CD4-positive, alpha-beta T cell treated with Interleukin-2 at 100 ng/mL for 4 hours (primary cell): ENCODE results near the gene FGF4.

ENCODE experiments used
- DNase-seq: peaks from one replicate; pipeline ENCODE4 v3.0.0-alpha.2; 2020; ENCODE audit warnings: low spot score

The FGF4 gene

DNA sequence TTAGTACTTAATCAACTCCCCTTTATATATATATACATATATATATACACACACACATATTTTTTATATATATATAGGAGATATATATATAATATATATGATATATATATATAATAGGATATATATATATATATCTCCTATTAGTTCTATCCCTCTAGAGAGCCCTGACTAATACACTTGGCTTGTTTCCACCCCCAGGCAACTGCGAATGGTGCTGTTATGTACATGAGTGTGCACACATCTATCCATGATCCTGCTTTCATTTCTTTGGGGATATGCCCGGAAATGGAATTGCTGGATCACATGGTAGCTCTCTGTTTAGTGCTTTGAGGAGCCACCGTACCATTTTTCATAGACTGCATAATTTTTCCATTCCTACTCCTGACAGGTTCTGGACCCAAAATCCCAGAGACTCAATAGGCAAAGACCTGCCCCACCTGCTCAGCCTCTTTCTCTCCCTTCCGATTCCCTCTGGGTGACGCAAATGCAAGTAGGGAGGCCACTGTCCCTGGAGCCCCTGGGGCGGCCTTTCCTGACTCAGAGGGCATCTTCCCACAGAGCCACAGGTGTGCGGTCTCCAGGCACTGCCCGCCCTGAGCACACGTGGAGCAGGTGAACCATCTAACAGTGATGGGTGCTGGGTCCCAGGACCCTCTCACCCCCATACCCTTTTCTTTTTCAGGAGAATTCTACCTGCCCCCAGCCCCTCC lies 32.1 kb upstream of the FGF4 start:
- DNase-seq: no peak

DNA sequence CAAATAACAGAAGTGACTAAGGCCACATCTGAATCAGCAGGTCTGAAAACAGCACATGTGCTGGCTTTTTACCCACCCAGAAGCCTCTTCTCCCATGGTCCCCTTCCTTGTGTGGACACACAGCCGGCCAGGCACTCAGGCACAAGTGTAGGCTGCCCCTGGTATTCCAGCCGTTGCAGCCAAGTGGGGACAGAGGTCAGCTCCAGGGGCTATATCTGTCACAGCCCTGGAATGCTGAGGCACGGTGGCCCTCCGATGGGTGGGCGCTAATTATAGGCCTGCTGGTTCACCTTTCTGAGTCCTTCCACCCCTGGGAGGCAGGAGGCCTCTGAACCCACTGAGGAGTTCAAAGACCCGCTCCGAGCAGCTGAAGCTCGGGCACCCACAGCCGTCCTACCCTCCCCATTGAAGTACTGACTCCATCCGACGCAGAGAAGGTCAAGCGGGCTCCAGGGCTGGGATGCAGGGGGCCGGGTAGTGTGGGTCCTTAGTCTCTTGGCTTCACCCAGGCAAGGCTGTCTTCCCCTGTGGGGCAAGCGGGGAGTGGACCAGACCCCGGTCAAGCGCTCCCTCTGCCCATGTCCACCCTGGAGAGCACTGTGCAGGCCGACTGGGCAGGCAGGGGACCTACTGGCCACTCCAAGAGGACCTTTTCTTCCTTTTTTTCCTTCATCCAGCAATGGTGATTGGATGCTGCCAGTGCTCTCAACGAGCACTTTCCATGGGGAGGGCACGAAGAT lies 29.8 kb upstream of the FGF4 start:
- DNase-seq: no peak

- DNase-seq: no peak
These were observed 28.6 kb upstream of the FGF4 start for GRCh38 chr11:69803604-69804218.

- no peak for DNase-seq
These were observed 27.9 kb upstream of the FGF4 start for GRCh38 chr11:69803022-69803421.

- DNase-seq: no peak
These were observed 27.4 kb upstream of the FGF4 start for GRCh38 chr11:69802590-69802989.

- DNase-seq: peak; percentile 7
These were observed 26.6 kb upstream of the FGF4 start for GRCh38 chr11:69801513-69802335.

- no peak for DNase-seq
These were observed 25.1 kb upstream of the FGF4 start for GRCh38 chr11:69800278-69800677.

DNA sequence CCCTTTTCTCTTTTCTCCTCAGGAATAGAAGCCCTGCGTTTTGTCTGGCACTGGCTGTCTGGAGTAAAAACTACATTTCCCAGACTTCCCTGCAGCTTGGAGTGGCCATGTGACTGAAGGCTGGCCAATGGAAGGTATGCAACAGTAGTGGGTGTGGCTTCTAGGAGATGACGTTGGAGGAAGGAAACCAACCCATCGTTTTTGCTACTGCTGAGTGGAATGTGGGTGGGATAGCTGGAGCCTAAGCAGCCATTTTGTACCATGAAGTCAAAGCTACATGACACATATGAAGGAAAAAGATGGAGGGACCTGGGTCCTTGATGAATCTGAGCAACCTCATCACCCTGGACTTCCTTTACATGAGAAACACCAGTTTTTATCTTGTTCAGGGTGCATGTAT lies 24.4 kb upstream of the FGF4 start:
- DNase-seq: no peak

DNA sequence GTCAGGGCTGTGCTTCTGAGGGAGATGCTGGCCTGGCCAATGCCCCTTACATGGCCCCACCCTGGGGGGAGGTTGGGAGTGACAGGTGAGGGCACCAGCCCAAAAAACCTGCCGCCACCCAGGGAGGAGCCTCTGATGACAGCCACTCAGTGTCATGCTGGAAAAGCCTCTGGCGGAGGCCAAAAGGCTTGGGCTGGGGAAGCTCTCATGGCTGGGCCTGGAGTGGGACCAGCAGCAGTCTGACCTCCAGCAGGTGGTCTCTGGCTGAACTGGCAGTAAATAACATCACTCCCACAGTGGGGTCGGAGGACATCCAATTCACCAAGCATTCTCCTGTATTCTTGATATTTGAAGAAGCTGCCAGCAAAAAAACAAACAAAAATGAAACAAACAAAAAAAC lies 24.0 kb upstream of the FGF4 start:
- DNase-seq: no peak

DNA sequence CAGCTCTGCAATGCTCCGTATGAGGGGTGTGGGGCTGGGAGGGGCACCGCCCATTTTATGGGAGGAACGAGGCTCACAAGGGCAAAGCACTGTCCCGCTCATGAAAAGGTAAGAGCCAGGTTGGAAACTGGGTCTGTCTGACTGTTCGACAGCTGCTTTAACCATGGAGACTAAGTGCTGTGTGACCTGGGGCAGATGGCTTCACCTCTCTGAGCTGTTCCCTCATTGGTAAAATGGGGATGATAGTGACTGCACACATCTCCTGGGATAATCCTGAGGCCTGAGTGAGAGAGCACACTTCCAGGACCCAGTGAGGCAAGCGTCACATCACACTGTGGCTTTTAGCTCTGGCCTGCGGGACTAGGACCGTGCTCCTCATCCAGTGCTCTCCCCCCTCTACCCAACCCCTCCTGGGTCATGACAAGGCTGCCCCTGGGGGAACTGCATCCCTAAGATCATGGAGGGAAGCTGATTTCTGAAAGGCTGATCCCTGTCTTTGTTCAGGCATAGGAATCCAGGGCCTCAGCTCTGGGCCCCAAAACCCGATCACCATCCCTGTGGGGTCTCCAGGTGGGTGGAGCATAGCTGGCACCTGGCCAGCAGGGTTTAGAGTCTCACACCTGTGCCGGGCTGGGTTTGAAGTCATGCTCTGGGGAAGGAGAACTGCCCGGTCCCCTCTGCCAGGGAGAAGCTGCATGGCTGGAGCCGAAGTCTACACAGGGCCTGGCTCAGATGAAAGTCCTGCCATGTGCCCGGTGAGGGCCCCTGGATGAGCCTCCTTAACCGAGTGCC lies 22.8 kb upstream of the FGF4 start:
- no peak for DNase-seq

GRCh38 chr11:69797156-69797555 lies 22.0 kb upstream of the FGF4 start:
- no peak for DNase-seq

GRCh38 chr11:69796063-69796462 lies 20.9 kb upstream of the FGF4 start:
- no peak for DNase-seq

GRCh38 chr11:69791276-69792180 lies 16.4 kb upstream of the FGF4 start:
- no peak for DNase-seq

DNA sequence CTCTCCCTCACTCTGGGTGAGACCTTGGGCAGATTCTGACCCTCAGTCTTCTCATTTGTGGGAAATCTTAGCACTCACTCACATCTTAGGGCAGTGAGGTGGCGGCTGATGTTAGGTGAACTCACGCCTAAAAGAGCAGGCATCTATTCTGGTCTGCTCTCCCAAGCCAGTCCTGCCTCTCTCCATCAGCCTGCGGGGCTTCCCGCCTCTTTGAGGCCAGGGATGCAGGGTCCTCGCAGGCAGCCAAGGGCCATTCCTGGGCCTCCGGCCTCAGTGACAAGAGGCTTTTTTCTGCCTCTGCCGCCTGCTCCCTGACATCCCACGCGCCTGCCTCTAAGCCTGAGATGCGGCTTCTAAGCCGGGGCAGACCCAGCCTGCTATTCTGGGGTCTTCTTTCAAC lies 13.8 kb upstream of the FGF4 start:
- DNase-seq: no peak

DNA sequence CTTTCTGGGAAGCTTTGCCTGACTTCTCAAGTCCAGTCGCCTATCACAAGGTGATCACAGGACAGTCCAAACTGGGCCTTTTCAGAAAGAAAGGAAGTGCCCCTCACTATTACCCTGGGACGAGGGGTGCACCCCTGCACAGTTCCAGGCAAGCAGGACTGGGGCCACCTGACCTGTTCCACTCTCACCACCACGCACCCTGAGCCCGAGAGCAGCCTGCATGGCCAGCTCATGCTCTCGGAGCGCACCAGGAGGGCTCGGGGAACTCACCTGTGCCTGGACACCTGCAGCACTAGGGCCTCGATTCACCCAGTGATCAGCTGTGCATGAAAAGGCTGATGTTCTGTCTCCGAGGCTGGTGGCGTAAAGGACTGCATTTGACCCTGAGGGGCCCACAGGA lies 12.8 kb upstream of the FGF4 start:
- DNase-seq: no peak

GRCh38 chr11:69787457-69787856 lies 12.3 kb upstream of the FGF4 start:
- DNase-seq: no peak

DNA sequence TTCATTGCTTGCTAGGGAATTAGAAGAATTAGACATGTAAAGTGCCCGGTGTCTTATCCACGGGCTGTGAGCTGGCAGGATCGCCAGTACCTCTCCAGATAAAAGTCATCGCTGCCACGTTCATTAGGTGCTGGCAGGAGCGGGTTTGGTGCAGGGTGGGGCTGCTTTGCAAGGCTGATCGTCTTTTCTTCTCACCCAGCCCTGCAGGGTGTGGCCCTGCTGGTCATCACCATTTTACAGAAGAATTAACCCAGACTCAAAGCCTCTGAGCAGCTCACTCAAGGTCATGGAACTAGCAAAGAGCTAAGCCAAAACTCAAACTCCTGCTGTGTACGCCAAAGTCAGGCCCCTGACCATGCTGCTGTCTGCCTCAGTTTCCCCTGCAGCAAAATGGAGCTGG lies 6.1 kb upstream of the FGF4 start:
- no peak for DNase-seq

DNA sequence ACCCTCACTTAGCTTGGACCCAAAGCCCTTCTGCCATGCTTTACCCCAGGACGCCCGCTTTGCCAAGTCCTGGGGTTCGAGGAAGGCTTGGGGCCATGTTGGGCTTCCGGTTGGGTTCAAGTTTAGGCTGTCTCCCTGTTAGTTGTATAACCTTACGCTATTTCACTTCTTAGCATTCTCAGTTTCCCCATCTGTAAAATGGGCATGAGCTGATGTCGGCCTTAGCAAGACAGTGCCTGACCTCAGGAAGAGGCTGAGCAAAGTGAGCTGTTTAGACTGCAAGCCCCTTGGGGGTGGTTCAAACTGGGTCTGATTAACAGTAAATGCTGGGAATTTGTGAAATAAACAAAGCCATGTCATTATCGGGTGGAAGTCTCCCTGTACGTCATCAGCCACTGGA lies 3.2 kb upstream of the FGF4 start:
- no peak for DNase-seq

GRCh38 chr11:69774354-69775162 lies 583 bp downstream of the FGF4 start:
- no peak for DNase-seq
